GM20000 (cell line): ENCODE data around the gene PERP.
"Not testable (repeated sequence)": the region's sequence is repeated elsewhere in the genome, so short reads cannot be mapped to it uniquely, and the experiment has no call there.

Experiments
- DNase-seq: peaks from one replicate; pipeline ENCODE4 v3.0.0; 2012; ENCODE audit warnings: low spot score
- CTCF ChIP-seq: IDR thresholded peaks from 2 replicates; pipeline ENCODE4 v1.5.1; 2012; ENCODE audit warnings: mild to moderate bottlenecking, control low read depth; ENCODE audit errors: extremely low read depth, missing control alignments

PERP gene

GRCh38 chr6:138084904-138085838, 22.0 kb downstream of the PERP start:
- no peak for DNase-seq
- no peak for TF ChIP-seq CTCF

GRCh38 chr6:138082232-138082631, 25.0 kb downstream of the PERP start:
- TF ChIP-seq CTCF, result no peak
- no peak for DNase-seq

- not testable (repeated sequence) for DNase-seq
Measured at GRCh38 chr6:138079556-138079955, 27.7 kb downstream of the PERP start.

- DNase-seq, result no peak
- TF ChIP-seq CTCF, result no peak
Measured at GRCh38 chr6:138078491-138078890, 28.7 kb downstream of the PERP start.

GRCh38 chr6:138073264-138073663, 34.0 kb downstream of the PERP start:
- DNase-seq, result no peak
- TF ChIP-seq CTCF, result no peak

- TF ChIP-seq CTCF, result no peak
- DNase-seq, result no peak
Measured at GRCh38 chr6:138063726-138064125, 43.5 kb downstream of the PERP start.

GRCh38 chr6:138054982-138055381, 52.2 kb downstream of the PERP start:
- DNase-seq, result no peak
- TF ChIP-seq CTCF, result no peak

- DNase-seq, result no peak
- TF ChIP-seq CTCF, result no peak
Measured at GRCh38 chr6:138052783-138053182, 54.4 kb downstream of the PERP start.
